HG02973 (cell line): ENCODE results near the gene PFDN2.

Experiments
- ATAC-seq: cut with Tn5 transposase; IDR thresholded peaks from one replicate; pipeline ENCODE4 v1.9.1; 2021; ENCODE audit warnings: moderate library complexity; ENCODE audit not compliant: unreplicated experiment

Gene PFDN2

DNA sequence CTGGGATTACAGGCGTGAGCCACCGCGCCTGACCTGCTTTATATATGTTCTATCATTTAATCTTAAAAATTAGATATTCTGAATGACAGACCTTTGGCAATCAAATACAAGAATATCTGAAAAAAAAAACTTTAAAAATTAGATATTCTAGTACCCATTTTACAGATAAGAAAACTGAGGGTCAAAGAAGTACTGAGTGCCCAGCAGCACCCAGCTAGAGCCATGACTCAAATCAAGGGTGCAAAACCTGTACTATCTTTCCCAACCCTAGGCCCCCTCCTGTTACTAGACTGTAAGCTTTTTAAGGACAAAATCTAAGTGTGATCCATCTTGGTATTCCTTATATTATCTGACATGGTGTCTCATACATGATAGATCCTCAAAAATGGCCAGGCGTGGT lies 56.4 kb downstream of the PFDN2 start:
- no peak for ATAC-seq

DNA sequence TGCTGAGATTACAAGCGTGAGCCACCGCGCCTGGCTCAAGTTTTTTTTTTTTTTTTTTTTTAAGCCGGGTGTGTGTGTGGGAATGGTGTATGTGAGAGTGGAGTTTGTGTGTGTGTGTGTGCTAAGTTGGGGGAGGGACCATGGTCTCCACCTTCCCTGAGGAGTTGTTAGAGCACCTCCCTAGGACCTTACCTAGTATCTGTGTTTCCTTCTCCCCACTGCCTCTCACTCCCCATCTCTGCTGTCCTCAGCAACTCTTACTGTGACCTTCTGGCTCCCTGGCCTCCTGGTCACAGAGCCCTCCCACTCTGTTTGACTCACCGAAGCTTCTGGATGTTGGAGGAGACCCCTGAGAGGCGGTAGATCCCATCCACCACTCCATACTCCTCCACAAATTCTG lies 58.5 kb downstream of the PFDN2 start:
- no peak for ATAC-seq

DNA sequence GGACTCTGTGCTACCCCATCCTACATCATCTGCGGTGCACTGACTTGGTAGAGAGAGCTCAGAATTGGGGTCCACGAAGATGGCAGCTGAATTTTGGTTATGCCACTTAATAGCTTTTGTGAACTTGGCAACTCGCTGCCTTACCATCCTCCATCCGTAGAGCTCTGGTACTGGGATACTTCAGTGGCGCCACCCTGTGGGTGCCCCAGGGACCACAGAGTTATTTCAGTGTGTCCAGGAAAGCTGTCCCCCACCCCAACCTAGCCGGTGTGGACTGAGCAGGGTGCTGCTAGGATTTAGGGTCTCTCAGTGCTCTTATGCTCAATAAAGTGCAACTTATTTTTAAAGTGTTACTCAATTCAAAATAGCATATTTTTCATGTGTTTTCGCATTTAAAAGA lies 63.0 kb downstream of the PFDN2 start:
- ATAC-seq: no peak

GRCh38 chr1:161054232-161054631 lies 63.6 kb downstream of the PFDN2 start:
- no peak for ATAC-seq

DNA sequence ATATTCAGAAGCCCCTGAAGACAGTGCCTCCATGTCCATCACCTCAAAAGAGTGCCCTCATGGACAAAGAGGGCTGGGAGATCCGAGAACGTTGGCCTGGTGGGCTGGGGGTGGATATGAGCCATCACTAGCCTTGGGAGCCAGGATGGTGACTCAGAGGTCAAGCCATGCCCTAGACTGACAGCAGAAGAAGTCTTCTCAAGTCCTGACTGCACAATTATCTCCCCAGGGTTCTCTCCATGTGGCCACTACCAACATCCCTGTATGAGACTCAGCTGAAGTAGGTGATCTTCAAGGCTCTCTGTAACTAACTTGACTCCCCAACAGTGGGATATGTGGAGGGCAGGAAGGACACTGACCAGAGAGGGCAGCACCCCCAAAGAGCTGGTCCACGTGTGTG lies 64.9 kb downstream of the PFDN2 start:
- no peak for ATAC-seq

- ATAC-seq: no peak
These were observed 66.6 kb downstream of the PFDN2 start for GRCh38 chr1:161051219-161051618.
